WERI-Rb-1 (cell line): ENCODE data around the gene RHEB.

Source experiments
- DNase-seq: peaks from one replicate; pipeline ENCODE4 v3.0.0-alpha.2; 2020
- H3K27ac ChIP-seq: fragments of 250-450 bp; sonication (Bioruptor Pico); 2 replicates; pipeline ENCODE4 v1.5.1; 2020; ENCODE audit warnings: mild to moderate bottlenecking, moderate library complexity
- H3K27me3 ChIP-seq: fragments of 250-450 bp; sonication (Bioruptor Pico); 2 replicates; pipeline ENCODE4 v1.5.1; 2021; ENCODE audit warnings: mild to moderate bottlenecking, low read depth, moderate library complexity; ENCODE audit not compliant: insufficient read depth, severe bottlenecking
- H3K36me3 ChIP-seq: fragments of 250-450 bp; sonication (Bioruptor Pico); 2 replicates; pipeline ENCODE4 v1.5.1; 2020; ENCODE audit warnings: mild to moderate bottlenecking, moderate library complexity
- H3K4me3 ChIP-seq: 2 replicates; pipeline ENCODE4 v1.5.1; 2011; ENCODE audit warnings: low read depth, mild to moderate bottlenecking, control low read depth, low read length
- H3K9me3 ChIP-seq: fragments of 250-450 bp; sonication (Bioruptor Pico); 2 replicates; pipeline ENCODE4 v1.5.1; 2021; ENCODE audit warnings: mild to moderate bottlenecking, moderate library complexity; ENCODE audit not compliant: severe bottlenecking
- CTCF ChIP-seq: IDR thresholded peaks from 2 replicates; pipeline ENCODE4 v1.5.1; 2011; ENCODE audit warnings: low read depth, mild to moderate bottlenecking, control low read depth, inconsistent platforms, low read length

Gene RHEB

GRCh38 chr7:151491859-151492258 lies 27.8 kb downstream of the RHEB start:
- H3K27ac ChIP-seq = no peak overlapping the region
- no peaks in the 10 kb centered on the region for H3K27me3 ChIP-seq
- DNase-seq = no peak
- H3K36me3 ChIP-seq = peaks cover 33% of the 10 kb centered on the region
- no peaks in the 10 kb centered on the region for H3K9me3 ChIP-seq
- no peak overlapping the region for H3K4me3 ChIP-seq
- no peak for TF ChIP-seq CTCF

GRCh38 chr7:151490456-151491105 lies 29.1 kb downstream of the RHEB start:
- Histone ChIP-seq H3K27ac (no peak overlapping the region), H3K36me3 (peaks cover 46% of the 10 kb centered on the region), H3K27me3 (no peaks in the 10 kb centered on the region), H3K9me3 (no peaks in the 10 kb centered on the region), H3K4me3 (no peak overlapping the region)
- no peak for TF ChIP-seq CTCF
- DNase-seq = no peak

GRCh38 chr7:151489498-151489897 lies 30.2 kb downstream of the RHEB start:
- no peak for DNase-seq
- Histone ChIP-seq H3K9me3 (no peaks in the 10 kb centered on the region), H3K4me3 (no peak overlapping the region), H3K36me3 (peaks cover 57% of the 10 kb centered on the region), H3K27me3 (no peaks in the 10 kb centered on the region), H3K27ac (no peak overlapping the region)
- no peak for TF ChIP-seq CTCF

GRCh38 chr7:151488096-151488495 lies 31.6 kb downstream of the RHEB start:
- no peak for TF ChIP-seq CTCF
- H3K27ac ChIP-seq = no peak overlapping the region
- DNase-seq = no peak

GRCh38 chr7:151487228-151487627 lies 32.5 kb downstream of the RHEB start:
- Histone ChIP-seq H3K4me3 (no peak overlapping the region), H3K27ac (no peak overlapping the region), H3K27me3 (no peaks in the 10 kb centered on the region), H3K9me3 (no peaks in the 10 kb centered on the region), H3K36me3 (peaks cover 78% of the 10 kb centered on the region)
- no peak for TF ChIP-seq CTCF
- no peak for DNase-seq

More at GRCh38 chr7:151488096-151488495, 31.6 kb downstream of the RHEB start:
- Histone ChIP-seq H3K9me3 (no peaks in the 10 kb centered on the region), H3K36me3 (peaks cover 69% of the 10 kb centered on the region), H3K4me3 (no peak overlapping the region), H3K27me3 (no peaks in the 10 kb centered on the region)

- DNase-seq = no peak
Observed at GRCh38 chr7:151486074-151486473, 33.6 kb downstream of the RHEB start.

More at GRCh38 chr7:151486074-151486473, 33.6 kb downstream of the RHEB start:
- Histone ChIP-seq H3K9me3 (no peaks in the 10 kb centered on the region), H3K27ac (no peak overlapping the region), H3K4me3 (no peak overlapping the region), H3K36me3 (peaks cover 86% of the 10 kb centered on the region), H3K27me3 (no peaks in the 10 kb centered on the region)
- TF ChIP-seq CTCF = no peak
